ENCODE results near the gene DPH3.

DNA sequence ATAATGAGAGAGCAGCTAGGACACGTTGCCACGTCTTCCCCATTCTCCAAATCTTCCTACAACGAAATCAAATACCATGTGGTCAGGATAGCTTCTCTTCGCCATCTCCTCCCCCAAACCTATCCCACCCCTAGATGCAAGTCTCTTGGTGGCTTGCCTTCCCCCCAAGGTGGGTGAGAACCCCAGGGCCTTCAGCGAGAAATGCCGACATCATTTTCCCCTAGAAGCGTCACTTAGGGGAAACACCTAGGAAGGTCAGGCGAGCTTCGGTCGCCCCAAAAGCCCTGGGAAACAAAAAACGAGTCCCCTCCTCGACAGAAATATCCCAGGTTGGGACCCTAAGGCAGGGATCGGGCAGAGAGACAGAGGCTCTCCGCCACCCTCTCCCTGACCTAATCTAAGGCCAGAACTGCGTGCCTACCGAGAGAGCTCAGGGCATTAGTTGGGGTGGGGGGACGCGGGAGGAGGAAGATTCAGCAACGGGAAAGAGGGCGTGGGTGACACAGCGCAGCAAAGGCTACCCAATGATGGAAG, 502 bp downstream of the DPH3 start:
- TF ChIP-seq, protein P1, sequence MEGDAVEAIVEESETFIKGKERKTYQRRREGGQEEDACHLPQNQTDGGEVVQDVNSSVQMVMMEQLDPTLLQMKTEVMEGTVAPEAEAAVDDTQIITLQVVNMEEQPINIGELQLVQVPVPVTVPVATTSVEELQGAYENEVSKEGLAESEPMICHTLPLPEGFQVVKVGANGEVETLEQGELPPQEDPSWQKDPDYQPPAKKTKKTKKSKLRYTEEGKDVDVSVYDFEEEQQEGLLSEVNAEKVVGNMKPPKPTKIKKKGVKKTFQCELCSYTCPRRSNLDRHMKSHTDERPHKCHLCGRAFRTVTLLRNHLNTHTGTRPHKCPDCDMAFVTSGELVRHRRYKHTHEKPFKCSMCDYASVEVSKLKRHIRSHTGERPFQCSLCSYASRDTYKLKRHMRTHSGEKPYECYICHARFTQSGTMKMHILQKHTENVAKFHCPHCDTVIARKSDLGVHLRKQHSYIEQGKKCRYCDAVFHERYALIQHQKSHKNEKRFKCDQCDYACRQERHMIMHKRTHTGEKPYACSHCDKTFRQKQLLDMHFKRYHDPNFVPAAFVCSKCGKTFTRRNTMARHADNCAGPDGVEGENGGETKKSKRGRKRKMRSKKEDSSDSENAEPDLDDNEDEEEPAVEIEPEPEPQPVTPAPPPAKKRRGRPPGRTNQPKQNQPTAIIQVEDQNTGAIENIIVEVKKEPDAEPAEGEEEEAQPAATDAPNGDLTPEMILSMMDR (IDR thresholded peaks at IDR 0.05) = no peak
- TF ChIP-seq RFX5 (IDR thresholded peaks at IDR 0.05) = no peak
- TF ChIP-seq SREBF2 (IDR thresholded peaks at IDR 0.05) = no peak
- TF ChIP-seq KDM1A (IDR thresholded peaks at IDR 0.05; ENCODE audit: low read depth) = no peak
- no peak for TF ChIP-seq RAD21 (conservative IDR thresholded peaks at IDR 0.05 in 1 of 2, IDR thresholded peaks at IDR 0.05 in 1 of 2)
- TF ChIP-seq ESRRA (IDR thresholded peaks at IDR 0.05; ENCODE audit: borderline replicate concordance, low read length) = no peak
- TF ChIP-seq POLR2A (IDR thresholded peaks at IDR 0.05; ENCODE audit: low read length) = no peak
- TF ChIP-seq, protein P2, sequence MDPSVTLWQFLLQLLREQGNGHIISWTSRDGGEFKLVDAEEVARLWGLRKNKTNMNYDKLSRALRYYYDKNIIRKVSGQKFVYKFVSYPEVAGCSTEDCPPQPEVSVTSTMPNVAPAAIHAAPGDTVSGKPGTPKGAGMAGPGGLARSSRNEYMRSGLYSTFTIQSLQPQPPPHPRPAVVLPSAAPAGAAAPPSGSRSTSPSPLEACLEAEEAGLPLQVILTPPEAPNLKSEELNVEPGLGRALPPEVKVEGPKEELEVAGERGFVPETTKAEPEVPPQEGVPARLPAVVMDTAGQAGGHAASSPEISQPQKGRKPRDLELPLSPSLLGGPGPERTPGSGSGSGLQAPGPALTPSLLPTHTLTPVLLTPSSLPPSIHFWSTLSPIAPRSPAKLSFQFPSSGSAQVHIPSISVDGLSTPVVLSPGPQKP (IDR thresholded peaks at IDR 0.05; ENCODE audit: low read depth, low read length) = no peak
- TF ChIP-seq CEBPB (IDR thresholded peaks at IDR 0.05) = no peak
- TF ChIP-seq, protein P3, sequence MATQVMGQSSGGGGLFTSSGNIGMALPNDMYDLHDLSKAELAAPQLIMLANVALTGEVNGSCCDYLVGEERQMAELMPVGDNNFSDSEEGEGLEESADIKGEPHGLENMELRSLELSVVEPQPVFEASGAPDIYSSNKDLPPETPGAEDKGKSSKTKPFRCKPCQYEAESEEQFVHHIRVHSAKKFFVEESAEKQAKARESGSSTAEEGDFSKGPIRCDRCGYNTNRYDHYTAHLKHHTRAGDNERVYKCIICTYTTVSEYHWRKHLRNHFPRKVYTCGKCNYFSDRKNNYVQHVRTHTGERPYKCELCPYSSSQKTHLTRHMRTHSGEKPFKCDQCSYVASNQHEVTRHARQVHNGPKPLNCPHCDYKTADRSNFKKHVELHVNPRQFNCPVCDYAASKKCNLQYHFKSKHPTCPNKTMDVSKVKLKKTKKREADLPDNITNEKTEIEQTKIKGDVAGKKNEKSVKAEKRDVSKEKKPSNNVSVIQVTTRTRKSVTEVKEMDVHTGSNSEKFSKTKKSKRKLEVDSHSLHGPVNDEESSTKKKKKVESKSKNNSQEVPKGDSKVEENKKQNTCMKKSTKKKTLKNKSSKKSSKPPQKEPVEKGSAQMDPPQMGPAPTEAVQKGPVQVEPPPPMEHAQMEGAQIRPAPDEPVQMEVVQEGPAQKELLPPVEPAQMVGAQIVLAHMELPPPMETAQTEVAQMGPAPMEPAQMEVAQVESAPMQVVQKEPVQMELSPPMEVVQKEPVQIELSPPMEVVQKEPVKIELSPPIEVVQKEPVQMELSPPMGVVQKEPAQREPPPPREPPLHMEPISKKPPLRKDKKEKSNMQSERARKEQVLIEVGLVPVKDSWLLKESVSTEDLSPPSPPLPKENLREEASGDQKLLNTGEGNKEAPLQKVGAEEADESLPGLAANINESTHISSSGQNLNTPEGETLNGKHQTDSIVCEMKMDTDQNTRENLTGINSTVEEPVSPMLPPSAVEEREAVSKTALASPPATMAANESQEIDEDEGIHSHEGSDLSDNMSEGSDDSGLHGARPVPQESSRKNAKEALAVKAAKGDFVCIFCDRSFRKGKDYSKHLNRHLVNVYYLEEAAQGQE (IDR thresholded peaks at IDR 0.05) = no peak
- no peak for TF ChIP-seq EHMT2 (IDR thresholded peaks at IDR 0.05; ENCODE audit: low read depth)
- no peak for TF ChIP-seq ZFP36 (IDR thresholded peaks at IDR 0.05; ENCODE audit: borderline replicate concordance, partially characterized antibody)
